AML-193 (cell line): Measurements from ENCODE around the gene MYCBP2.
"Not testable (repeated sequence)": the region's sequence is repeated elsewhere in the genome, so short reads cannot be mapped to it uniquely, and the experiment has no call there.

Source experiments
- DNase-seq, 2 experiments: peaks; one replicate each; lab custom pipeline; 2025; lab: John Stamatoyannopoulos, UW

Gene MYCBP2

DNA sequence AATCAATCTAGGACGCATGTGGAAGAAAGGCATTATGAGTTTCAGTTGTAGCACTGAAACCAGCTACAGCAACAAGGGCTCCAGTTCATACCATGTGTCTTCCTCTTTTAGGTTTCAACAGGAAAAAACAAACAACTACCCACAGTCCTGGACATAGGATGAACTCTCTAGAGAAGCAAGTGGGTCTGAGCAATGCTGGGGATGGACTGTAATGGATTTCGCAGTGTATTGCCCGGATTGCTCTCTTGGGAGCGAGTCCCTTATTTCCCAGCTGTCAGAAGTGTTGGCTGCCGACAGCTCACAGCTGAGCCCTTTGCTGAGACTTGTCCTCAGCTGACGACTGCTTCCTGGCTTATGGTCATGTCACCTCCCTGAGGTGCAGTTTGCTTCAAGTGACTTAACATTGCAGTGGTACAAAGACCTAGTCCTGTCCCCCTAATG is 12.1 kb upstream of the MYCBP2 start:
- peak; percentile 35 to 47 for DNase-seq

DNA sequence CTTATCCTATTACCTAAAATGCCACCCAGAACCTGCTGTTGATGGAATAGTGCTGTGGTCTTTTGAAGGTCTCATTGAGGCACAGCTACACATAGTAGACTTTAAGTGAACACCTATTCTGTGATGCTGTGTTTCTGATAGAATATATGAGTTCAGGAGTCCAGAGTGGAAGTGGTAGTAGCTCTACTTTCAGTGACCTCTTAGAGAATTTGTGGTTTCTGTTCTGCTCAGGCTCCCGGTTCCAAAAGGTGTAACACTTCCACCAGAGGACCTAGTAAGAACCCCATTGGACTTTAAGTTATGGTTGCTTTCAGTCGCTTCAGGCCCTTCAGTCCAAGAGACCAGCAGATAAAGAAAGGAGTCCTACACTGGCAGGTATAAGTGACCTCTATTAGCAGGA is 11.4 kb upstream of the MYCBP2 start:
- no peak for DNase-seq

DNA sequence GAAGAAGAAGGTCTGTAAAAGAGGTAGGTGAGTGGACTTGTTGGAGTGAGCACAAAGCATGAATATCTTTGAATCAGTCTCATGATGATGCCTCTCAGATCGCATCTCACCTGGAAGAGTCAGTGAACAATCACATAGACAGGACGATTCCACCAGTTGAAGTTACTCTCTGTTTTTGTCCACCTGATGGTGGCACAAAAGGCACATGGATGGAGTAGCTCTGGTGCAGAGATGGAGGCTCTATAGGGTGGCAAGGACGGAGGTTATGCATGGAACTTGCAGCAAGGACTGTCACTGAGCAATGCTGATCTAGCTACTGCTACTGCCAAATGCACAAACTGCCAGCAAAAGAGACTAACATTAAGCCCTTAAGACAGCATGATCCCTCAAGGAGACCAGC is 10.3 kb upstream of the MYCBP2 start:
- DNase-seq, result no peak

GRCh38 chr13:77335543-77335942 is 8.6 kb upstream of the MYCBP2 start:
- no peak for DNase-seq

GRCh38 chr13:77333594-77333993 is 6.7 kb upstream of the MYCBP2 start:
- peak; percentile 75 for DNase-seq

GRCh38 chr13:77331421-77331820 is 4.5 kb upstream of the MYCBP2 start:
- no peak for DNase-seq

- DNase-seq, result peak; percentile 85 to 88
These were observed 3.2 kb upstream of the MYCBP2 start for GRCh38 chr13:77329911-77330584.

DNA sequence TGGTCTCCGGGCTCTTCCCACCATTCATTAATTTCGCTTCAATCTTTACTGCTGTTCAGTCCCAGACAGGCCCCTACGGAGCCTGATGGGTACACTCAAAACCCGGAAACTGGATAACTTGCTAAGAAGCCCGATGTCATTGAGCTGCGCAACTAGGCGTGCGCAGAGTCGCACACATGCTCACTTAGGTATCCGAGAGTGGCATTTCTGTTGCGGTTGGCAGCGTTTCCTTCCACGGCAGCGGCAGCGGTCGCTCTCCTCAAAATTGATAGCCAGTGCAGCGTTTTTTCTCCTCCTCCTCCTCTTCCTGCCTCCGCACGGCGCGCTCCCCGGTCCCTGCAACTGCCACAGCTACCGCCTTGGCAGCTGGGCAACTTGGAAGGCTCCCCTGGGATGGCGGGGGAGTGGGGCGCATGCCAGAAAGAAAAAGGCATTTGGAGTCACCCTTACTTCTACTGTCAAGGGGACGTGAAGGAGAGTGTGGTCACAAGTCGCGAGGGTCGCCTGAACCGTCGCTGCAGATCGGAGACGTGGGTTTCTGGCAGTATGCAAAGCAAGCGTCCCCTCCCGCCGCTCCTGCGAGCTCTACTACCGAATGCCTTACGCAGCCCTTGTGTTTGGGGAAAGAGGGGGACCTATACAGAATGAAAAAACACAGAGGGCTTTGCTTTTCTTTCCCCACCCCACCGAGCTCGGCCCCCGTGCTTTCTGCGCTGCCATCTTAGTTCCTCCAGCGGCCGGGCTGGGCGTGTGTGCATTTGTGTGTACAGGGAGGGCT is 2.4 kb upstream of the MYCBP2 start:
- peak; percentile 100 for DNase-seq

DNA sequence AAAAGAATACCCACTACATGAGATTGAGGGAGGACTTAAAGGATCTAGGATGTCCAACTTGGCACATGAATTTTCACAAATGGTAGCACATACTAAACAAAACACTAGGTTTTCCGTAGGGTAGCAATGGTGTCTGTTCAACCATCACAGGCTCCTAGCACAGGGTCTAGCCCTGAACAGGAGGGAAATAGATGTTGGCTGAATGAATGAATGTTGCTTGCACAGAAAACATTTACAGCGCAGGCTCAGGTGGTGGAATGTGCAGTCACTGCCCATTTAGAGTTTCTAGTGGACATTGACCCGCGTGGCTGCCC is 1.9 kb upstream of the MYCBP2 start:
- no peak for DNase-seq

GRCh38 chr13:77325371-77325980 is 1.4 kb downstream of the MYCBP2 start:
- peak in 1 of 2 experiments; percentile 42 for DNase-seq

DNA sequence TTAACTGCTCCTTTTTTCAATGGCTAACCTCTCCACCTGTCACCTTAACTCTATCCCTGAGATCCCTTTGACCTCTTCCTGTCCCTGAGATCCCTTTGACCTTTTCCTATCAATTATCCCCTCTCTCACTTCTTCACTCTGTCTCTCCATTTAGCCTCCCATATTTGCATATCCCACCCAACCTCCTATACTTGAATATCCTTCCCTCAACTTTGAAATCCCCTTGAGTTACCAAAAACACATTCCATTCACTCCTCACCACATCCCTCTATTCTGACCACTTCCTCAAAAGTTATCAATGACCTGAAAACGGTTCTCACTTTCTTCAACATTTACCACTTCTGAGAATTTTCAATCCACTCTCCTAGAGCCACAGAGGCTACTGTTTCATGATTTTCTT is 3.0 kb downstream of the MYCBP2 start:
- DNase-seq, result peak; percentile 89 to 90

DNA sequence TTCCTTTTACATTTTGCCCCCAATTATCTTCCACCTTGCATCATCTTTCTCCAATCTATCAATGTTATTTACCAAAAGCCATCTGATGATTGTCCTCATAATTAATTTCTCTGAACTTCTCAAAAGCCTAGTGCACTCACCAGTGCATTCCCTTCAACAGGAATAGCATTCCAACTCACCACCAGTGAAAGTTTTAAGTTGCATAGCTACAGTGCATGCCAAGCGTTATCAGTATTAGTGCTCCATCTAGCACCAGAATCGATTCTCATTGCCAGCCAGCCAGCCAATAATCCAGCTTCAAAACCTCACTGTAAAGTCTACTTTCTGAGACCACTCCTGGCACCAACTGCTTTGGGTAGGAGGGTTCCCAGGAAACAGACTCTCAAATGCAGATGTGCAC is 7.4 kb downstream of the MYCBP2 start:
- no peak for DNase-seq

DNA sequence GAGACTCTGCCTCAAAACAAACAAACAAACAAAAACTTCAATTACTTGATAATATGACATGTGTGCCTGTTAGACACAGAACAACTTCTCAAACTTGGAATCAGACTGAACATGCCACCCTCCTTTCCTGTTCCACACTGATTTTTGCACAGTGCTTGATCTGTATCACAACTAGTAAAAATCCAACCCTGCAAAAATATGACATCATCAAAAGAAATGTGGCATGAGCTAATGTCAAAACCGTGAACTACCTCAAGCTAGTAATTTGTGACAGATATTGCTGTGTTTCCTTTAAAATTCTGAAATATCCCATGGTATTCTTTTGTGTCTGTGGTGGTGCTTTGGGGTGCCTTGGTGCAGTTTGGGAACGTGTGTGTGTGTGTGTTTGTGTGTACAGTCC is 8.2 kb downstream of the MYCBP2 start:
- no peak for DNase-seq

GRCh38 chr13:77316430-77316829 is 10.5 kb downstream of the MYCBP2 start:
- DNase-seq, result no peak

DNA sequence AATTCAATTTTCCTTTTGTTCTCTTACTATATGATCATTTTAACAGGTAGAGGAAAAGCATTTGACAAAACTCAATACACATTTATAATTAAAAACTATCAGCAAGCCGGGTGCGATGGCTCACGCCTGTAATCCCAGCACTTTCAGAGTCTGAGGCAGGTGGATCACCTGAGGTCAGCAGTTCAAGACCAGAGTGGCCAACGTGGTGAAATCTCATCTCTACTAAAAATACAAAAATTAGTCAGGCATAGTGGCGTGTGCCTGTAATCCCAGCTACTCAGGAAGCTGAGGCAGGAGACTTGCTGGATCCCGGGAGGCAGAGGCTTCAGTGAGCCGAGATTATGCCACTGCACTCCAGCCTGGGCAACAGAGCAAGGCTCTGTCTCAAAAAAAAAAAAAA is 11.4 kb downstream of the MYCBP2 start:
- not testable (repeated sequence) for DNase-seq

GRCh38 chr13:77313923-77314322 is 13.0 kb downstream of the MYCBP2 start:
- DNase-seq, result no peak

DNA sequence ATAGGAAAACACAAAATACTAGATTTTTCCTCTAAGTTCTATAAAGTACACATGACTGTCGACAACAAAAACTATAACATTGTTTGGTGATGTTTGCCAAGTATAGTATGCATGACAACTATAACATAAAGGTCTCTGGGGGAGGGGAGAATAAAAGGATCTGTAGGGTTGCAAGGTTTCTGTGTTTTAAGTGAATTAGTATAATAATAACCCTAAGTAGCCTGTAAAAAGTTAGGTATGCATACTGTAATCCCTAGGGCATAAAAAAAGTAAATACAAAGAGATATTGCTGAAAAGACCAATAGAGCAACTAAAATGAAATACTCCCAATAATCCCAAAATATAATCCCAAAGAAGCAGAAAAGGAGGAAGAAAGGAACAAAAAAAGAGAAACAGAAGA is 14.6 kb downstream of the MYCBP2 start:
- DNase-seq, result no peak

GRCh38 chr13:77310579-77311279 is 16.2 kb downstream of the MYCBP2 start:
- no peak for DNase-seq

GRCh38 chr13:77310161-77310560 is 16.7 kb downstream of the MYCBP2 start:
- no peak for DNase-seq

DNA sequence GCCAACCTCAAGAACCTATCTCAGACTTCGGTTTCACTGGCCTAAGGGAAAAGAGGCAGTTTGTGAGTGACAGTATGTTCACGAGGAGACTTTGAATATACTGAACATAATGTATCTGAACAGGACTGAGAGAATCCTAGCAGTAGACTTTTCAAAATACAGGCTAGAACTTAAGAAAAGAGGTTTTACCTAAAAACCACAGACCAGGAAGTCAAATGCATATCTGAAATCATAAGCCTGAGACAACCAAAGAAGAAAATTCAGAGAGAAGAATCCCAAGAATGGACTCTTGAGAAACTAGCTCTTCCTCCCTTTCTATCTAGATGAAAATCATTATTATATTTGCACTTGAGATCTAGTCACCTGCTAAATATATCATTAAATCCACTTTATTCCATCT is 17.6 kb downstream of the MYCBP2 start:
- no peak for DNase-seq

DNA sequence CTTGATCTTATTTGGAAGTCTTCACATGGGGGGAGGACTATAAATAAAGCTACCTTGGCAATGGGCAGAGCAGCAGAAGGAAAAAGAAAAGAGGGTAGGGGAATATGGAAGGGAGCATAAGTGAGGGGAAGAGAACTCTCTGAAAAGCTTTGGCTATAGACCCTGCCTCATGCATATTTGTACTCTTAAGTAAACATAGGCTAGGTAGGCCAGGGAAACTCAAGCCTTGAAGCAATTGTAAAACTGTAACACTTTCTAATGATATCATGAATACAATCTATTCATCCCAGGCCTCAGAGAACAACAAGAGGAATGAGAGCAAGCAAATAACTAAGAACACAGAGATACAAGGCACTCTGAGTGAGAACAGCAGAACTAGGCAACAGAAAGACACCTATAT is 20.4 kb downstream of the MYCBP2 start:
- no peak for DNase-seq

- DNase-seq, result peak; percentile 13 to 56
These were observed 21.6 kb downstream of the MYCBP2 start for GRCh38 chr13:77305266-77305665.
